ENCODE data around the gene ZDHHC8. TPM values are rescaled to one million over a fixed set of nuclear protein-coding genes. Genes with fewer than 3 reads are reported as not detected.

ZDHHC8 gene
- total RNA-seq, 1 donor from 2014 or later = 58.9 TPM

DNA sequence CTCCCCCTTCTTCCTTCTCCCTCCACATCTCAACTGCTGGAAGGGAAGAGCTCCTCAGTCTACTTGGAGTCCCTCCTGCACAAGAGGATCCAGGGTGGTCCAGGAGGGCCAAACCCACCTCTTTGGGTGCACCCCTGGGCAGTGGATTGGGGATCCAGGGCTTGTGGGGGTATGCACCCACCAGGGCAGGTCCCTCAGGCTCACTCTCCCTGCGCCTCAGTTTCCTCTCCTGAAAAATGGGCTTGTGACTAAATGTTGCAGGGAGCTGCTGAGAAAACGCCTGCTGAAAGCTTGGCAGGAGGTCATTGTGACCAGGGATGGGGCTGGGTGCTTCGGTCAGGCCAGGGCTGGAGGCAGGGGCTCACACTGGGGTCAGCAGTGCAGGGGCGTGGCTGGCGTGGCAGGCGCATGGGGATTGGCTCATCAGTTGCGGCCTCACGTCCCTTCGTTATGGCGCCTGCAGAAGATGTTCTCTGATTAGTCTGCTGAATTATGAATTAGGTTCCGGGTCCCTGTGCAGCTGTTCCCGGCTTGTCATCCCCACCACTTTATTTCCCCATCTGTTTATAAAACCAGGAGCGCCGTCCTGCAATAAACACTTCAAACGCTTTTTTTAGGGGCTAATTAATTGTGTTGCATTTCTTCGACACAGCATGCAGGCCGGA lies 44.9 kb downstream of the ZDHHC8 start:
- DNase-seq (ENCODE audit: extremely low read depth, low read depth, low spot score) = no peak

- no peak for DNase-seq (ENCODE audit: extremely low read depth, low read depth, low spot score)
Measured at GRCh38 chr22:20177217-20177911, 45.8 kb downstream of the ZDHHC8 start.

GRCh38 chr22:20178075-20178914 lies 46.7 kb downstream of the ZDHHC8 start:
- no peak for DNase-seq (ENCODE audit: extremely low read depth, low read depth, low spot score)

DNA sequence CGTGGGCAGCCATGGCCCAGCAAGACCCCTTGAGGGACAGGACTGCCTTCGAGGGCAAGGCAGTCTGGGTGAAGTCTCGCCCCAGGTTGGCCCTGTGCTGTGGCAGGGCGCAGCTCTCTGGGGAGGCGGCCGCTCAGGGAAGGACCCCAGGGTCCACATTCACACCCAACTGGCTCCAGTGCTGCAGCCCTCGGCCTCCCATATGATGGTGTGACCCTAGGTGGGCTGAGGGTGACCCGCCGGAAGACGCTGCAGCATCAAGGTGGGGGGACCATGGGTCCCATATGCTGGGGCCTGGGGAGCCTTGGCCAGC lies 47.3 kb downstream of the ZDHHC8 start:
- DNase-seq (ENCODE audit: extremely low read depth, low read depth, low spot score) = no peak

DNA sequence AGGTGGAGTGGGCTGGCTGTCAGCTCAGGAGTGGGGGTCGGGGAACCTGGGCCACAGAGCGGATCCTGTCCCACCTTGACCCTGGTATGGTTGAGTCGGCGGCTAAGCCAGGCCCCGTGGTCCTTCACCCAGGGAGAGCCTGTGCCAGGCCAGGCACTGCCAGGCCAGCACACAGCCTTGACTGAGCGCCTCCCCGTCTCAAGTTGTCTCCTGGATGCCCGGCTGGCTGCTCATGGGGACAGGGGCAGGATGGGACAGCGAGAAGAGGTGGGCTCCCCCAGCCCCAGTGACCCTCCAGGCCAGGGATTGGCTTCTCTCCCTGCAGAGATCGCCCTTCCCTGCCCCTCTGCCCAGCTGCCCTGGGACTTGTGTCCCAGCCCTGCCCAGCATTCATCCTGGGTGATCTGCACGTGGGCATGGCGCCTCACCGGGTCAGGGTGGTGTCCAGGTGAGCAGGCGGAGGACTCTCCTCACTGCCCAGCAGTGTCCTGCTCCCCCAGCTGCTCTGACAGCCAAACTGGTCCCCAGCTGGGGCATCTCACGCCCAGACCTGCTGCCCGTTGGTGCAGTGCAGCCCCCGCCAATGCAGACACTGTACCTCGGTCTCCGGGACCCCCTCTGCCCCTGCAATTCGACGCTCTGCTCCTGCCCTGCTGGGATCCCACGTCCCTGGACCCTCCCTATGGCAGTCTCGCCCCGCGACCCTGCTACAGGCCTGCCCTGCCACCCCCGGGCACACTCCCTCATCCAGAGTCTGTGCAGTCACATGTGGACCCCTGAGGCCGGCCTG lies 48.0 kb downstream of the ZDHHC8 start:
- DNase-seq (ENCODE audit: extremely low read depth, low read depth, low spot score) = no peak

DNA sequence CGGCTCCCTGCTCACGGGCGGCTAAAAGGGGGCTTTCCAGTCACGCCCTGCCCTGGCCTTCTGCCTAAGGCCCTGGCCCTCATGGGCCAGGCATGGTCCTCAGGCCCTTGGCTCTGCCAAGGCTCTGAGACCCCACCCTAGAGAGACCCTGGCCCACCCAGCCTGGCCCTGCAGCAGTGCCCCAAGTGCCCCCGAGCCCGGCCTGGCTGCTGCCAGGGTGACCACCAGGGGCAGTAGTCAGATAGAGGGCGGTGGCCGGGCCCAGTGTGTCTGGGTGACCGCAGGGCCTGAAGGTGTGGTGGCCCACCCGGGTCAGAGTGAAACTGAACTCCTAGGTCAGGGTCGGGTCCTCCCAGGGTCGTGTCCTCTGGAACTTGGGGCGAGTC lies 48.6 kb downstream of the ZDHHC8 start:
- no peak for DNase-seq (ENCODE audit: extremely low read depth, low read depth, low spot score)

DNA sequence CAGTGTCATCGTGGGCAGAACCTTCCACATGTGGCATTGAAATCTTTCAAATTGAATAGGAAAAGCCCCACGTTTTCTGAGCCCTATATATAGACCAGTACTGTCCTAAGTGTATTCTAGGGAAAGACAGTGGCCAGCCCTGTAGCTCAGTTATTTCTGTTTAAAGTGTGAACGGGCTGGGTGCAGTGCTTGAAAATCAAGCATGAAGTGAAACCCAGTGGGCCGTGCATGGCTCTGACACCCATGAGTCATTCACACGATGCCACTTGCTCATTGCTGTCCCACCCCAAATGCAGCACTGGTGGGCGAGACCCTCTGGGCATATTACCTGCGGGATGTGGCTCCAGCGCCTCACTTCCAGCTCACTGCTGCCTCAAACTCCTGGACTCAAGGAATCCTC lies 49.0 kb downstream of the ZDHHC8 start:
- DNase-seq (ENCODE audit: extremely low read depth, low read depth, low spot score) = no peak

GRCh38 chr22:20181194-20181883 lies 49.7 kb downstream of the ZDHHC8 start:
- DNase-seq (ENCODE audit: extremely low read depth, low read depth, low spot score) = no peak

DNA sequence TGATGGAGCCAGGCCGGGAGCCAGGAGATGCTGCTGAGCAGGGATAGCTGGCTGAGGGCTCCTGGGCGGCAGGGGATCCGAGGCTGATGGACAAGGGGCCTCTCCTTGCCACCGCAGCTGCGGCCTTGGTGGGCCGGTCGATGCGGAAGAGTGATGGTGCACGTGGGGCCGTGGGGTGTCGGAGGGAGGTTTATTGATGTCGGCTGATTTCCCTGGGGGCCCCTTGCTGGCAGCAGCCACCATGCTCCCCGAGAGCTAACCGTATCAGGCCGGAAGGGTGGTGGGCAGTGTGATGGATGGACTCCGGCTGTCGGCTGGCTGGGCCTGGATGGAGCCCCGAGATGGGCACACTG lies 50.3 kb downstream of the ZDHHC8 start:
- no peak for DNase-seq (ENCODE audit: extremely low read depth, low read depth, low spot score)

GRCh38 chr22:20182365-20182764 lies 50.8 kb downstream of the ZDHHC8 start:
- no peak for DNase-seq (ENCODE audit: extremely low read depth, low read depth, low spot score)

DNA sequence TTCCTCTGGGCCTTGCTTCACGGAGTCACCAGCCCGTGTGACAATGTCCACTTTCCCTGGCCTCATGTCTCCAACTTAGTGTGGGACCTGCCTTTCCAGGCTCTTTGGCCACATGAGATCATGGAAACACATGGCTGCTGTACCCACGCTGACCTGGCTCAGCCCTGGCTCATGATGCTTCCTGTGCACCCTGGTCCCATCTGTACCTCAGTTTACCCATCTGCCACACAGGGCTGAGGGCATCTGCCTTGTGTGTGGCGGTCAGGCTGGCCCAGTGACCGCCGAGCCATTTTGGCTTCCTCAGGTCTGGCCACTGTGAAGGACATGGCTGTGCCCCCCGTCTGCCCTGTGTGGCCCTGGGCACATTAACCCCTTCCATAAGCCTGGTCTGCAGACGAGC lies 51.5 kb downstream of the ZDHHC8 start:
- no peak for DNase-seq (ENCODE audit: extremely low read depth, low read depth, low spot score)

- DNase-seq (ENCODE audit: extremely low read depth, low read depth, low spot score) = no peak
Measured at GRCh38 chr22:20183823-20184222, 52.2 kb downstream of the ZDHHC8 start.

DNA sequence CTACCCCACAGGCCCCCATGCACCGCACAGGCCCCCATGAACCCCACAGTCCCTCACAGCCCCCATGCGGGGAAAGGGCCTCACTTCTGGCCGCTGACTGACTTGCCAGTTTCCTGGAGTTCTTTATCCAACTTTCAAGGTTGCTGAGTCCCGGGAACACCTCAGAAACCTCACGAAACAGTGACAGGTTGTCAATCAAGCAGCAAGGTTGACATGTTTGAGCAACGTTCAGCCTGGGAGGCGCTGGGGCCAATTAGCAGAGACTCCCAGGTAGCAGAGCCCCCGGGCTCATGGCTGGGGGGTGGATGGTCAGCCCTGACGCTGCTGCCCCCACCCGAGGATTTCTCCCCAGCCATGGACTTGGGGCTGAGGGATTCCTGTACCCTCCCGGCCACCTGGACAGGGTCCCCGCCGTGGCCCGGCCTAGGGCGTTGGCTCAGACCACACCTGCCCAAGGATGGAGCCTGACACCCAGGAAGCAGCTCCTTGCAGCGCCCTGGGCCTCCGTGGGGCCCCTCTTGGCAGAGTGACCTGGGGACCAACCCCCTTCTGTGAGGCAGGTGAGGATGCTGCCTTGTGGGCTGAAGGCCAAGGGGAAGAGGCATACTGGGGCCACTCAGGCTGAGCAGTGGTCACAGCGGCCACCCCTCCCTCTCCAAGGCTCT lies 53.0 kb downstream of the ZDHHC8 start:
- DNase-seq (ENCODE audit: extremely low read depth, low read depth, low spot score) = no peak

DNA sequence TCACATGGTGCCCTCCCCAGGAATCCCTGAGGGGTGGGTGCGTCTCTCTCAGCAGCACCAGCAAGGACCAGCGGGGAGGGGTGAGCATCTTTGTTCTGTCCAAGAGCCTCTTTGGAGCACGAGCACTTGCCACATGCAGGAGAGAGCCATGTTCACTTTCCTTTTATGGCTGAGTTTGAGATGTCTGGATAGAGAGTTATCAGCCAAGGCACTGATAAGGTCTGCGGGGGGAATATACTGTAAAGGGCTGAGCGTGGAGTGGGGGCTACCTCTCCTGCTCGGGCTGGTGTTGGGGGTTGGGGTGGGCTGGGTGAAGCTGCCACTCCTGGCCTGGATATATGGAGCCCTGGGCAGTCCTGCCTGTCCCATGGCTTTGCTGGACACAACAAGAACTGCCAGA lies 54.1 kb downstream of the ZDHHC8 start:
- DNase-seq (ENCODE audit: extremely low read depth, low read depth, low spot score) = no peak

DNA sequence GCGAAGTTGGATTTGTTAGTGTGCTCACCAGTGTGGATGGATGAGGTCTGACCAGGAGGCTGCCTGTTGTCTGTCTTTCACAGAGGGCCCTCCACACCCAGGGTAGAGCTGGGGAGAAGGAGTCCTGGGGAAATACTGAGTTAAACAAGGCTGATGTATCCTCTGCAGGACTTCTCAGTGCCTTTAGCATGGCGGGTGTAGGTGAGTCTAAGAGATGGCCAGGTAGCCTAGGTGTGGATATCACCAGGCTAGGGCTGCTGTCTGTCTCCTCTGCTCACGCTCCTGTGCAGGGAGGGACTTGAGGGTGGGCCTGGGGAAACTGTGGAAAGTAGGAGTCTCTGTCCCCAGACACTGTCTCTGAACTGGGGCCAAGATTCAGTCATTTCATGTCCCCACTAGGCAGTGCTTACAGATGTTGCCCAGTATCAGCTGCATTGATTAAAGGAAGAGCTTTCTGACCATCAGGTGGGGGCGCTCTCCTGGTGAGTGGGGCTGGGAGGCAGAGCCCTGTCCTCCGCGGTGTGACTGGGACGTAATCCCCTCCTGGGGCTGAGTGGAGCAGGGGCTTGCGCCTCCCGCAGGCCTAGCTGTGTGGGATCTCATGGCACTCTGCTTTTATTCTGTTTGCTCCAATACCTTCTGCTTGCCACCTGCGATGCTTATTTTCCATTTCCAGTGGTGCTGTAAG lies 54.7 kb downstream of the ZDHHC8 start:
- no peak for DNase-seq (ENCODE audit: extremely low read depth, low read depth, low spot score)

DNA sequence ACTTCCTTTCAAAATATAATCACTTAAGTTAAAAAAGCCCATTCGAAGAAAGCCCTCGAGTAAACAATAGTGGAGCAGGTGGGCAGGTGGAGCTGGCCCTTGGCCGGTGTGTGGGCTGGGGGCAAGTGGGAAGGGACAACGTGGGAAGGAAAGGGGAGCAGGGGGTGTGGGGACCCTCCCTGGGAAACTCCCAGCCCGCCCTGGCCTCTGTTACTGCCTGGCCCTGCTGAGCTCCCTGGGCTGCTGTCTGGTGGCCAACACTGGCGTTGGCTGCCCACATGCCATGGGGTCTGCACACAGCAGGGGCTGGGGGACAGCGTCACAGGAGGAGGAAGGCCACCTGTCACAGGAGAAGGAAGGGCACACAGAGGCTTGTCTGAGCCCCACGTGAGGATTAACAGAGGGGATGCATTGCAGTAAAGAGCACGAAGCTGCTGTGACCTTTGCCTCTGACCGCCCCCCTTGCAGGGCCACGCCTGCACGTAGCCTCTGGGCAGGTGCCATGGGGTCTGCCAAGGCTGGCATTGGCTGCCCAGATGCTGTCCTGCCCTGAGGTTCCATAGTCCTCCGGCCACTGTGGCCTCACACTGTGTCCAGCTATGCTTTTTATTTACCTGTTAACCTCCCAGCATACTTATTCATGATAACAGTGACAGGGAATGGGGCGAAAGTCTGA lies 55.4 kb downstream of the ZDHHC8 start:
- no peak for DNase-seq (ENCODE audit: extremely low read depth, low read depth, low spot score)

GRCh38 chr22:20187777-20188566 lies 56.4 kb downstream of the ZDHHC8 start:
- DNase-seq (ENCODE audit: extremely low read depth, low read depth, low spot score) = no peak

- no peak for DNase-seq (ENCODE audit: extremely low read depth, low read depth, low spot score)
Measured at GRCh38 chr22:20188567-20188877, 56.9 kb downstream of the ZDHHC8 start.

All from glomerular endothelial cell (primary cell).